Activated T-cell treated with anti-CD3 and anti-CD28 coated beads for 1 hour (primary cell): ENCODE results near the gene HCRTR1.

ENCODE experiments used
- DNase-seq: peaks from one replicate; pipeline ENCODE4 v3.0.0-alpha.2; 2020; ENCODE audit warnings: low read depth

The HCRTR1 gene

DNA sequence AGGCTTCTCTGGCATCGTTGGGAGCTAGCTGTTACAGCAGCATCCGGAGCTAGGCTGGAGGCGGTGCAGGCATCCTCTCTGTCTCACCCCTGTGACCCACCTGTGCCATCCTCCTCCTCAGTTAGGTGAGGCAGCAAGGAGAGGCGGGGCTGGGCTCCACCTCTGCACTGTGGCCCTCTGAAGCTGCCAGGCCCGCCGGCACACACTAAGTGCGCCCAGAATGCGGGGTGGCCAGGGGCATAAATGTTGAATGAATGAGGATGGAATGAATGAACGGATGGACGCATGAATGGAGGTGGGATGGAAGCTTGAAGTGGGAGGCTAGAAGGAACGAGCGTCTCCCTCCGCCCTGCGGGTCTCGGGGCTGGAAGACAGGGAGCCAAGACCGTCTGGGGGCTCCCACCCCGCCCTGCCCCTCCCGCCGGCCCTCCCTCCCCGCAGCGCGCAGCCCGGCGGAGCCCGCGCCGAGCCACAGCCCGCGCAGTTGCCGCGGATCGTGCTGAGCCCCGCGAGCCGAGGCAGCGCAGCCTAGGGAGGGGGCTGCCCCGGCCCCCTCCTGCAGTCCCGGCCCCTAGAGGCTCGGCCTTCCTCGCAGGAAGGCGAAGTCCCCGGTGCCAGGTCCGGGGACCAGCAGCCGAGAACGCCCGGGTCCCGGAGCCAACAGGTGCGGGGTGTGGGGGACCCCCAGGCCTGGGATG lies at the start of gene HCRTR1:
HCRTR1 (plus strand) TSS at position 472 of the 698 bp plus-strand sequence. CDS start 1,504 bp downstream, outside the sequence.
- no peak for DNase-seq

DNA sequence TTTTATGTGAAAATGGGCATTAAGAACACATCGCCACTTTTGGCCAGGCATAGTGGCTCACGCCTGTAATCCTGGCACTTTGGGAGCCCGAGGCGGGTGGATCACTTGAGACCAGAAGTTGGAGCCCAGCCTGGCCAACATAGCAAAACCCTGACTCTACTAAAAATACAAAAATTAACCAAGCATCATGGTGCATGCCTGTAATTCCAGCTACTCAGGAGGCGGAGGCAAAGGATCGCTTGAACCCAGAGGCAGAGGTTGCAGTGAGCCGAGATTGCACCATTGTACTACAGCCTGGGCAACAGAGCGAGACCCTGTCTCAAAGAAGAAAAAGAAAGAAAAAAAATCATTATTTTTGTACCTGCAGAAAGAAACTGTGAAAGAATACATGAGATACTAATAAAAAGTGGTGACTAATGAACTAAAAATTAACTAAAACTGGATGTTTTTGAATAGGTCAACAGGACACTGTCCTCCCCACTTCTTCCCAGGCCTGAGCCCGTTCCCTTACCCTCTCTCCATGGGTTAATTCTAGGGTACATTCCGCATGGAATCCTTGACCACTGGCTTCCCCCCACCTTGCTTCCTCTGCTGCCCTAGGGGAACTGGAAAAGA lies 49.4 kb upstream of the HCRTR1 start:
- DNase-seq, result no peak

DNA sequence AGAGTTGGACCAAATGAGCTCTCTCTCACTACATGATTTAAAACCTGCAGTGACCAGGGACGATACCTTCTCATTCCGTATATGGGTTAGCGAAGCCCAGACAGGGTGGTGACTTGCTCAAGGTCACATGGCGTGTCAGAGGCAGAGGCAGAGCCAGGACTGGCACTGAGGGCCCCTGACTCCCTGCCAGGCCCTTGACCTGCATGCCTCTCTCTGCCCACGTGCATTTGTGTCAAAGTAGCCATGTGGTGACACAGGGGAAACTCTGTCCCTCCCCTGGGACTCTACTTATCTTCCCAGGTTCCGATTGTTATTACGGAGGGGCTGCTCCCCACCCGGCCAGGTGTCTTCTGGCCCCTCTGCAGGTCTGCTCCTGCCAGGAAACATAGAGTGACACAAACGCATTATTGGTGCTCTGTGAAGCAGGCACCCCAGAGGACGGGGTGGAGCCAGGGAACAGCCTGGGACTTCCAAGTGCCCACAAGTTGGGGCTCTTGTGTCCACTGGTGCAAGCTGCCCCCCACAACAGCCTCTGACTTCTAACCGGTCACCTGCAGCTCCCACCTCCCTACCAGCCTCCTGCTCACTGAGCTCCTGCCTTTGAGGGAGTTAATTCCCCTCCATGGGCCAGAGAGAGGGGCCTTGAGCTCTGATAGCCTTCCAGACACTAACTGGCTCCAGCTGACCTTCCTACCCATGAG lies 48.4 kb upstream of the HCRTR1 start:
- DNase-seq, result no peak

DNA sequence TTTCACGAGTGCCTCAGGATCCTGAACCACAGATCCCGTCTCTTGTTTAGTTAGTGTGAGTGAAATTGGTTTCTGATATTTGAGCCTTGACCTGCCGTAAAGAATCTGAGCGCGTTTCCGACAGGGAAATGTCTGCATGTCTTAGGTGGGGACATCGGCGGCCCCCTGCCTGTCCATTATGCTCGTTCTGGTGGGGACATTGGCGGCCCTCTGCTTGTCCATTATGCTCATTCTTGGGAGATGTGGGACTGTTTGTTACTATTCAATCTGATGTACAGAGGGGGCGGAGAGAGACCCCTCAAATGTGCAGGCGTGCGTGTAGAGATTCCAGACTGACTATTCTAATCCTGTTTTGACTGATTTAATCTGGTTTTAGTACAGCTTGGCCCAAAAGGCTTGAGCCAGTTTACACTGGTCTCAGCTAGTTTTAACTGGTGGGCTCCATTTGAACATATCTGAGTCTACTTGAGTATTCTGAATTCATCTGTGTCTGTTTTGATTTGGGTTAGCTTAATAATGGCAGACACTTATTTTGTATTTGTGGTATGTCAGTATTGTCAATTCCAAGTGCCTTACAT lies 47.8 kb upstream of the HCRTR1 start:
- DNase-seq, result no peak

DNA sequence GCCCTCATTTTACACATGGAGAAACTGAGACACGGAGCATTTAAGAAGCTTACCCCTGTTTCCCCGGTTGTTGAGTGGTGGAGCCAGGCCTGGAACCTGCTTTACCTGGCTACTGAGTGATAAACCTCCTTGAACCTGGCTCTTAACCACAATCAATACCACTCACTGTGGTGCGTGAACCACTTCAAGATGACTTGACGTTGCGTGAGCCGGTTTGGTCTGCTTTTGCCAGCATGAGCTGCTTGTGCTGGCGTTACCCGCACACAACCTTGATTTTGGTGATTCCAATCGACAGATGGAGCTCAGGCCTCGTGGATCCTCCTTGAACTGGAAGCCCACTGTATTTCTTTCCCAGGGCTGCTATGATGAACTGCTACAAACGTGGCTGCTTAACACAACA lies 47.3 kb upstream of the HCRTR1 start:
- no peak for DNase-seq

DNA sequence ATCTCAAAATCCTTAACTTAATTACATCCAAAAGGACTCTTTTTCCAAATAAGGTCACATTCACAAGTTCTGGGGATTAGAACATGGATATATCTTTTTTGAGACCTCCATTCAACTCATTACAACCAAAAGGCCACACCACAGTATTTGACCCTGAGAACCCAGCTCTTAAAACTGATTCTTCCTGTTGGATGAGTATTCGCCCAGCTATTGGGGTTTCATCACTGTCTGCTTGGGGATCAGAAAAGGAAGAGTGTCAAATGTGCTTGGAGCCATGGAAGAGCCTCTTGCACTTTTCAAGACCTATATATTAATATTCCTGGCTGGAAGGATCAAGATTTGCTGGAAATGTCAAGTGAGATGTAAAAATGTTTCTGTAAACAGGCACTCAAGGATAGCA lies 46.6 kb upstream of the HCRTR1 start:
- no peak for DNase-seq

DNA sequence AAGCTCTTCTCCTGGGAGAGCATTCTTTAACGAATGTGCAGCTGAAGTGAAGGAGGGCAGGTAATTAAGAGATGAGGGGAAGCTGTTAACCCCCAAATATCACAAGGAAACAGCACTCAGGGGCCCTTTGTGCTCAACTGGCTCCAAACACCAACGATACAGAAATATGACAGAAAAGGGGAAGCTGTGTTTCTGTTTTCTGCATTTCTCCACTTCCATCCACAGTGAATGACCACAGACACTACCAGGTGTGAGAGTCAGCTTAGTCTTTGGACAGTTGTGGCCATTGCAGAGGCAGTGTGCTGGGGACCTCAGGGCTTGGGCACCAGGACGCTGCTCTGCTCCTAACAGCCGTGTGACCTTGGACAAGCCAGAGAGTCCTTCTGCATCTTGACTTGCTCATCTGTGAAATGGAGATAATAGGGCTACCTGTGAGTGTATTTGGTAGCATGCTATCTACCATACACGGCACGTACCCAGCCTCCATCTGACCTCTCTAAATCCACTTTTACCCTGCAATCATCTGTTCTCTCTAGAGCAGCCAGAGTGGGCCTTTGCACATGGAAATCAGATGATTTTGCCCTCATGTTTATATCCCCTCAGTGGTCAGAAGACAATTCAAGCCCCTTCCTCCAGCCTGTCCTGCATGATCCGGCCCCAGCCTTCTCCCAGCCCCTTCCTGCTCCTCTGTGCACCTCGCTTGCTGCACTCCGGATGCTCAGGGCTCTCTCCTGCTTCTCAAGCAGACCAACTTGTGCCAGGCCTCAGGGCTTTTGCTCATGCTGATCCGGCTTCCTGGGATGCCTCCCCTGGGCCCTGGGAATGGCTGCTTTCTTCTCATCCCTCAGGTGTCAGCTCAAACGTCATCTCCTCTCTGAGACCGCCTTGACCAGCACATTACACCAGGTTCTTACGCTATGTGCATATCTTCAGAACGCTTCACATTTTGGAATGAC lies 45.9 kb upstream of the HCRTR1 start:
- no peak for DNase-seq

DNA sequence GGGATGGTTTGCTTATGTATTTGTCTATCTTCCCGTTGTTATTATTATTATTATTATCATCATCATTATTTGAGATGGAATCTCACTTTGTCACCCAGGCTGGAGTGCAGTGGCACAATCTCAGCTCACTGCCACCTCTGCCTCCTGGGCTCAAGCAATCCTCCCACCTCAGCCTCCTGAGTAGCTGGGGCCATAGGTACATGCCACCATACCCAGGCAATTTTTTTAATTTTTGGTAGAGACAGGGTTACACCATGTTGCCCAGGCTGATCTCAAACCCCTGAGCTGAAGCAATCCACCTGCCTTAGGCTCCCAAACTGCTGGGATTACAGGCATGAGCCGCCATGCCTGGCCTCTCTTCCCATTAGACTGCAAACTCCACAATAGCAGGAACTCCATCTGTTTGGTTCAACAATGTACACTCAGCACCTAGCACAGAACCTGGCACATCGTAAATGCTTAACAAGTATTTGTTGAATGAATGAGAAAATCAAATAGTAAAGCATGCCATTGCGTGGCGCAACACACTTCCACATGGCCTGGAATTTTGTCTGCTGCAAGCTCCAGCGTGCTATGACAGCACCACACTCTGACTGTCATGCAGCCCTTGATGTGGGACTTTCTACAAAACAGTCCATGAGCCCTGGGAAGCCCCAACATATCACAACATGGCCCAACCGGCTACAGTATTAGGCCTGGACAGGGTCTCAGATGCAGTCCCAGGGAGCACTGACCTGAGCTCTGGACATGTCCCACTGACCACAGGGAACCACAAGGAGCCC lies 45.0 kb upstream of the HCRTR1 start:
- no peak for DNase-seq

DNA sequence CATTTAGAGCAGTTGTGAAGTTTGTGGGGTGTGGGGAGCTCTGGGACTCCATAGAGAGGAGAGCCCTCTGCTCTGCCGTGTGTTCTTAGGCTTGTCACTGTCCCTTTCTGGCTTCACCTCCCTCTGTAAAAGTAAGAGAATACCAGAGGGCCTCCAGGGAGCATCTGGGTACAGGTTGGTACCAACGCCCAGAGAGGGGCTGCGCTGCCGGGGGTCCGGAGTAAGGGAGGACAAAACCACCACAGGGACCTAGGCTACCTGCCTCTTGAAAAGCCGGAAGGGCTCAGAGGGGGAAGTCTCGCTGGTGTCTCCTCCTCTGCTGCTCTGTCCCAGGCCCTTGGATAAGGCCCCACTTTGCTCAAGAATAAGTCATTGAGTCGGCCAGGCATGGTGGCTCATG lies 44.2 kb upstream of the HCRTR1 start:
- DNase-seq, result no peak

DNA sequence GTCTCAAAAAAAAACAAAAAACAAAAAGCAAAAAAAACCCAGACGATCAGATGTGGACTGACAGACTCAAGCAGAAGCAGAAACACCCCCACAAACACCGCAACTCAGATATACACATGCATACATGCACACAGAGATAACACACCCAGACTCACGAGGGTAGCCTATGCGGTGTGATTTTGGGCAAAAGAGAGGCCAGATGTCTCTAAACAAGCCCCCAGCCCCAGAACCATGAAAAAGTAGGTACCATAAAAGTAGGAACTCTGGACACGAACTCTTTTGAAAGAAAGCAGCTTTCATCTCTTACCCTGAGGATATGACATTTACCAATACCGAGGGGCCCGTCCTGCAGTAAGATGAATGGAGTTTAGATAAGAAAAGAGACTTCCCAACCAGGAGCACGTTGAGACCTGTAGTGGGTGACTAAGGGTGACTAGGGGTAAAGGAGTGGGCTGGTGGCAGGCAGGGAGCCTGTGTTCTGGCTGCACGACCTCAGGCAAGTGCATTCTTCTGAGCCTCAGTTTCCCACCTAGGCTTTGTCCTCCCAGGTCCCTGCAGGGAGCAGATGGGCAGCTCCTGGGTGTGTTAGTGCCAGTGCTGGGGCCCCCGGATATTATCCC lies 42.6 kb upstream of the HCRTR1 start:
- DNase-seq, result no peak

DNA sequence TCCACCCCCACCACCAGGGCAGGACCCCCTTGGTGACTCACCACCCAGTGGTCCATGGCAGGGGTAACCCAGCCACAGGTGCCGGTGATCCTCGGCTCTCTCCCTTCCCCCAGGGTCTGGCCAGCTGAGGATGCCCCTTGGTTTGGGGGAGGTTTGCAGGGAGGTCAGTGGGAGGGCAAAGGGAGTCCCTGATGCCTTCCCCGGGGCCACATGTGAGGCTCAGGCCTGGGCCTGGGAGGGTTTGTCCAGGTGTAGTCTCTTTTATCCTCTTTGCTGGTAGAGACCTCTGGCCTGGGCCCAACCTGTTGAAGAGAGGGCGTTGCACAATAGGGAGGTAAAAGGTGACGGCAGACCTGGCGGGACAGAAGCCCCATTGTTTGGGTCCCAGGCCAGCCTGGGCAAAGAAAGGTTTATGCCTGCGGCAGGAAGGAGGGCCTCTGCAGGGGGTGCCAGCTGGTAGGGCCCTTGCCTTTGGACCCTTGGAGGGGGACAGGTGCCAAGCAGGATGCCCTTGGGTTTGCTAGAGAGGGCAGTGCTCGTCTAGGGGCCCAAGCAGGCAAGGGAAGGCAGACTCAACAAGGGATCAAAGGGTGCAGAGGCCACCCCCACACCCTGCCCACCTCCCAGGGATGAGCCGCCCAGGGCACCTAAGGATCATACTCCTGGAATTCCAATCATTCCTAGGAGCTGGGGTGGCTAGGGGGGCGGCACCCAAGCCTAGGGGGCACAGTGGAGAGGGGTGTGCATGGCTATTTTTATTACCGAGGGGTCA lies 41.9 kb upstream of the HCRTR1 start:
- DNase-seq, result no peak

DNA sequence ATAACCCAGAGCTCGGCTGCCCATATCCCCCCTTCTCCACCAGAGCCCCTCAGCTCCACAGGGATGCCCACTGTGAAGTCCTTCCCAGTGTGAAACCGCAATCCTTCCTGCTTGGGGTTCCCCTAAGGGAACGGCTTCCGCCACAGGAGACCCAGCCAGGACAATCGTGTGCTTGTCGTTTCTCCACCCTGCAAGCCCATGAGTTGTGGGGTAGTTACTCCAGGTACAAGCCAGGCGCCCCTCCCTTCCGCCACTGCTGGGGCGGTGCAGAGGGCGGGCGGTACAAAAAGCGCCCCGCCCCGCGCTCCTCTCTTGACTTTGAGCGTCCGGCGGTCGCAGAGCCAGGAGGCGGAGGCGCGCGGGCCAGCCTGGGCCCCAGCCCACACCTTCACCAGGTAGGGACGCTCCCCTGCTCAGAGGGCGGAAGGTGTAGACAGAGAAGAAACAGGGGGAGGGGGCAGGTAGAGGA lies 41.3 kb upstream of the HCRTR1 start, which contains the start of gene TINAGL1:
TINAGL1 (plus strand) TSS at position 315 of the 469 bp plus-strand sequence. CDS start 634 bp downstream, outside the sequence.
- no peak for DNase-seq

DNA sequence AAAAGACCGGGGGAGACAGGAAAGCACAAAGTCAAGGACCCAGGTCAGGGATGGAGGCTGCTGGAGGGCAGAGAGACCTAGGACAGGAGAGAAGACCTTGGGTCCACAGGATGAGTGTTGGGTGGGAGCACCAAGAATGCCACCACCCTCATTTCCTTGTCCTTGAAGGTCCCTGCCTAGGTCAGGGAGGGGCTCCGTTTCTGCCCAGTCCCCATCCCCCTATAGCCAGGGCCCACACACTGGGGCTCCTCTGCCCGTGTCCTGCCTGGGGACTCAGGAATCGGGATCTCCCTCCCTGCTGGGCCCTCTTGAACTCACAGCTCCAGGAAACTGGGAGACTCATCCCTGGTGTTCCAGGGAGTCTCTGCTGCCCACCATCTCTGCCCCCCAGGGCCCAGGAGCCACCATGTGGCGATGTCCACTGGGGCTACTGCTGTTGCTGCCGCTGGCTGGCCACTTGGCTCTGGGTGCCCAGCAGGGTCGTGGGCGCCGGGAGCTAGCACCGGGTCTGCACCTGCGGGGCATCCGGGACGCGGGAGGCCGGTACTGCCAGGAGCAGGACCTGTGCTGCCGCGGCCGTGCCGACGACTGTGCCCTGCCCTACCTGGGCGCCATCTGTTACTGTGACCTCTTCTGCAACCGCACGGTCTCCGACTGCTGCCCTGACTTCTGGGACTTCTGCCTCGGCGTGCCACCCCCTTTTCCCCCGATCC lies 40.6 kb upstream of the HCRTR1 start:
- DNase-seq, result no peak

DNA sequence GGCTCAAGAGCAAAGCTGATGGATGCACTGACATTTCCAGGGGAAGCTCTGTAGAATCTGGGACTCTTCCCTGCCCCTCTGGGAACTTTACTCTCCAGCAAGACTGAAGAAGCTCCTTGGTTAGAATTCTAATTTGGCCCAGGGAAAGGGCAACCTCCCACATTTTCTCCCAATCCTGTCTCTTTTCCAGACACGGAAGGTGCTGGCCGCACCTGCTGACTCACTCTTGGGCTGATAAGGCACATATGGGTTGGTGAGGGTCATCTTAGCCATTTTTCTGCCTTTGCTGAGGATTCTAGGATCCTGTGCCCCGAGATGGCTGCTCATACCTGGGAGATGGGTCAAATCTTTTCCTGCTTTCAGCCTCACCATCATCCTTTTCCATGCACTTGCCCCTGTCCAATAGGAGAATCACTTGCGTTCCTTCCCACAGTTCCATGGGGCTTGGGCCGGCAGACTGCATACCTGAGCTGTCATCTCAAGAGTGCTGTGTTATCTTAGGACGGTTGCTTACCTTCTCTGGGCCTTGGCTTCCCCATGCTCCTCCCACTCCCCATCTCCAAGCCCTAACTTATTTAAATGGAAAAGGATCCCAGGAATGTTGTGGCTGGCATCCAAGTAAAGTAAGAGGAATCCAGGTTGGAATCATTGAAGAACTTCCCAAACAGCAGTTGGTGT lies 39.8 kb upstream of the HCRTR1 start:
- no peak for DNase-seq

DNA sequence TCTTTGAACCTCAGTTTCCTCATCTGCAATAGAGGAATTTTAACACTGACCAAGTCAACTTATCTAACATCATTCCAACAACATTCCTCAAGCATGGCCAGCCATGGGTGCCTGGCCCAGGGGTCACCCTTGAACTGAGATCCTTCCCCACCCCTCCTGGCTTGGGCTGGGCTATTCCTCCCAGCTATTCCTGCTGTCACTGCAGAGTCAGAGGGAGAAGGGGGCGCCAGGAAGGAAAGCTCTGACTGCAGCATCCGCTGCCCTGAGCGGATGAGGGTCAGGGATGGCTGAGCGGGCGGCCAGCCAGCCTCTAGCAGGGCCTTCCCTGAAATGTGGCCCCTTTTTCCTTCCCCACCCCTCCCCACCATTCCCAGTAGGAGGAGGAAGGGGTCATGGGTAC lies 38.1 kb upstream of the HCRTR1 start:
- DNase-seq, result no peak

DNA sequence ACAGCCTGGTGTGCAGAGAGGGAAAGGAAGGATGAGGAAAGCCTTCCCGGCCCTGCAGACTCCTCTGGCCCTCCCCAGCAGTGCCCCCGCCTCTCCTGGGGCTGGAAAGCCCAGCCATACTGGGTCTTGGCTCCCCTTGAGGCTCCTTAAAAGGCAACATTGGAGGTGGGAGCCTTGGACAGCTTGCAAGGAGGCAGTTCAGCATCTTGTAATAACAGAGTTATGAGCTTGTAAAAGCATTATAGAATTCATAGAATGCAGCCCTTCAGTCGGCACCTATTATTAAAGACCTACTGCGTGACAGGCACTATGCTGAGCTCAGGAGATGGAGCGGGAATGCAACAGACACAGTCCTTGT lies 37.0 kb upstream of the HCRTR1 start:
- DNase-seq, result no peak

DNA sequence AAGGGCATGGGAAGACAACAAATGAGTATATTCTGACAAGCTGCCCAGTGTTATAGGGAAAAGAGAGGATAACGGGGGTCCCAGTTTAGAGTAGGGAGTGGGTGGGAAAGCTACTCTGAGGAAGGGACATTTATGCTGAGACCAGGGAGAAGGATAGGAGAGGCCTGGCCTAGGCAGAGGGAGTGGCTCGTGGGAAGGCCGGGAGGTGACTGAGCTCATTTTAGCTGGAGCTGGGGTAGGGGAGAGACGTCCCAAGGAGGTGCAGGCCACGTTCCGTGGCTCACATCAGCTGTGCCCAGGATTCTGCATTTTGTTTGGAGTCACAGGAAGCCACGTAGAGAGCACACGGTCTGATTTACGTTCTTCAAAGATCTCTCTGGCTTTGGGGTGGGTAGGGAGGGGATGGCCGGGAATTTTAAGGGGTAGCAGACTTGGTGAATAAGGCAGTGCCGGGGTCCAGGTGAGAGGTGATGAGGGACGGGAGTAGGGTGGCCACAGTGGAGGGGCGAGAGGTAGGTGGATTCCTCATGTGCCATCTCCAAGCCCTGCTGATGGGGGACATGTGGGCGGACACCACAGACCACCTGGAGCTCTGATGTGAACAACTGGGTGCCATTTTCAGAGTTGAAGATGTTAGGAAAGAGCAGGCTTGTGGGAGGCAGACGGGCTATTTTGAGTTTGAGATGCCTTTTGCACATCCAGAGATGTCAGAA lies 36.4 kb upstream of the HCRTR1 start:
- DNase-seq, result no peak
